ENCODE results near the gene GPC3.
"Not testable (repeated sequence)": the region's sequence is repeated elsewhere in the genome, so short reads cannot be mapped to it uniquely, and the experiment has no call there.

Gene GPC3

GRCh38 chrX:133633162-133633561 is 352.2 kb downstream of the GPC3 start:
- TF ChIP-seq CTCF (conservative IDR thresholded peaks at IDR 0.05; ENCODE audit: low read length): no peak
- H3K4me3 ChIP-seq (ENCODE audit: low read length): no peak overlapping the region
- no peak for DNase-seq (ENCODE audit: low read depth)

- no peak for DNase-seq (ENCODE audit: low read depth)
- H3K4me3 ChIP-seq (ENCODE audit: low read length): no peak overlapping the region
- TF ChIP-seq CTCF (conservative IDR thresholded peaks at IDR 0.05; ENCODE audit: low read length): no peak
These were observed 355.0 kb downstream of the GPC3 start for GRCh38 chrX:133630362-133630761.

GRCh38 chrX:133627673-133628072 is 357.7 kb downstream of the GPC3 start:
- H3K4me3 ChIP-seq (ENCODE audit: low read length): no peak overlapping the region
- no peak for TF ChIP-seq CTCF (conservative IDR thresholded peaks at IDR 0.05; ENCODE audit: low read length)
- no peak for DNase-seq (ENCODE audit: low read depth)

GRCh38 chrX:133621384-133621783 is 364.0 kb downstream of the GPC3 start:
- H3K4me3 ChIP-seq (ENCODE audit: low read length); DNase-seq (ENCODE audit: low read depth): not testable (repeated sequence)

GRCh38 chrX:133611676-133612075 is 373.7 kb downstream of the GPC3 start:
- H3K4me3 ChIP-seq (ENCODE audit: low read length): no peak overlapping the region
- no peak for DNase-seq (ENCODE audit: low read depth)
- no peak for TF ChIP-seq CTCF (conservative IDR thresholded peaks at IDR 0.05; ENCODE audit: low read length)

- DNase-seq (ENCODE audit: low read depth): peak; percentile 63
- TF ChIP-seq CTCF (conservative IDR thresholded peaks at IDR 0.05; ENCODE audit: low read length): no peak
- H3K4me3 ChIP-seq (ENCODE audit: low read length): no peak overlapping the region
These were observed 375.3 kb downstream of the GPC3 start for GRCh38 chrX:133610056-133610455.

- no peak for TF ChIP-seq CTCF (conservative IDR thresholded peaks at IDR 0.05; ENCODE audit: low read length)
- H3K4me3 ChIP-seq (ENCODE audit: low read length): no peak overlapping the region
- no peak for DNase-seq (ENCODE audit: low read depth)
These were observed 376.2 kb downstream of the GPC3 start for GRCh38 chrX:133609166-133609565.

- TF ChIP-seq CTCF (conservative IDR thresholded peaks at IDR 0.05; ENCODE audit: low read length): no peak
- DNase-seq (ENCODE audit: low read depth): peak; percentile 78
These were observed 377.0 kb downstream of the GPC3 start for GRCh38 chrX:133608406-133608805.

More at GRCh38 chrX:133608406-133608805, 377.0 kb downstream of the GPC3 start:
- H3K4me3 ChIP-seq (ENCODE audit: low read length): no peak overlapping the region
